Loucy (cell line): Measurements from ENCODE around the gene BEST4.
"Not testable (repeated sequence)": the region's sequence is repeated elsewhere in the genome, so short reads cannot be mapped to it uniquely, and the experiment has no call there.

ENCODE experiments used
- H2AFZ ChIP-seq: fragments of 200-600 bp; sonication (generic); 2 replicates; pipeline ENCODE4 v1.6.0; 2016; ENCODE audit warnings: antibody characterized with exemption, mild to moderate bottlenecking, low read length, moderate library complexity
- H3F3A ChIP-seq: fragments of 200-600 bp; 2 replicates; pipeline ENCODE4 v1.6.0; 2016; ENCODE audit warnings: antibody characterized with exemption, low read depth, mild to moderate bottlenecking
- H3K27me3 ChIP-seq: fragments of 200-600 bp; sonication (generic); 2 replicates; pipeline ENCODE4 v1.6.1; 2014; ENCODE audit warnings: low read length, mild to moderate bottlenecking; ENCODE audit not compliant: insufficient read depth, poor library complexity, severe bottlenecking
- H3K36me3 ChIP-seq: fragments of 200-600 bp; sonication (generic); 2 replicates; pipeline ENCODE4 v1.6.1; 2016; ENCODE audit warnings: low read length; ENCODE audit not compliant: insufficient read depth
- H3K4me1 ChIP-seq: fragments of 200-600 bp; sonication (generic); 2 replicates; pipeline ENCODE4 v1.5.1; 2014; ENCODE audit warnings: low read length, mild to moderate bottlenecking; ENCODE audit not compliant: insufficient read depth, poor library complexity, severe bottlenecking
- H3K4me2 ChIP-seq: fragments of 200-600 bp; sonication (generic); 2 replicates; pipeline ENCODE4 v1.6.0; 2014; ENCODE audit warnings: antibody characterized with exemption, low read length, low read depth, mild to moderate bottlenecking; ENCODE audit not compliant: poor library complexity, severe bottlenecking
- H3K4me3 ChIP-seq: fragments of 200-600 bp; sonication (generic); 2 replicates; pipeline ENCODE4 v1.5.1; 2014; ENCODE audit warnings: low read length, mild to moderate bottlenecking, mixed read lengths; ENCODE audit not compliant: poor library complexity, severe bottlenecking
- H3K79me2 ChIP-seq: fragments of 200-600 bp; sonication (generic); 2 replicates; pipeline ENCODE4 v1.6.1; 2014; ENCODE audit warnings: low read length; ENCODE audit not compliant: insufficient read depth
- H3K9ac ChIP-seq: fragments of 200-600 bp; sonication (generic); 2 replicates; pipeline ENCODE4 v1.6.0; 2014; ENCODE audit warnings: mild to moderate bottlenecking, low read depth, low read length, moderate library complexity; ENCODE audit not compliant: poor library complexity, severe bottlenecking
- H3K9me2 ChIP-seq: fragments of 200-600 bp; sonication (generic); replicated peaks from 2 replicates; pipeline ENCODE4 v1.6.1; 2016; ENCODE audit warnings: low read depth, low read length, mixed read lengths
- H3K9me3 ChIP-seq: fragments of 200-600 bp; sonication (generic); 2 replicates; pipeline ENCODE4 v1.6.1; 2014; ENCODE audit warnings: mild to moderate bottlenecking, antibody characterized with exemption, low read length, low read depth; ENCODE audit not compliant: insufficient read depth
- H4K20me1 ChIP-seq: fragments of 200-600 bp; sonication (generic); 2 replicates; pipeline ENCODE4 v1.6.0; 2014; ENCODE audit warnings: antibody characterized with exemption, low read length, mild to moderate bottlenecking; ENCODE audit not compliant: insufficient read depth, poor library complexity, severe bottlenecking
- EZH2phosphoT487 ChIP-seq: fragments of 200-600 bp; IDR thresholded peaks from 2 replicates; pipeline ENCODE4 v1.6.1; 2018; ENCODE audit warnings: antibody characterized with exemption, mild to moderate bottlenecking, moderate library complexity, borderline replicate concordance
- TF ChIP-seq, protein P1 (sequence below): fragments of 200-600 bp; sonication (generic); conservative IDR thresholded peaks from 2 replicates; pipeline ENCODE4 v1.5.1; 2014; ENCODE audit warnings: mild to moderate bottlenecking, antibody characterized with exemption, low read length

The BEST4 gene

DNA sequence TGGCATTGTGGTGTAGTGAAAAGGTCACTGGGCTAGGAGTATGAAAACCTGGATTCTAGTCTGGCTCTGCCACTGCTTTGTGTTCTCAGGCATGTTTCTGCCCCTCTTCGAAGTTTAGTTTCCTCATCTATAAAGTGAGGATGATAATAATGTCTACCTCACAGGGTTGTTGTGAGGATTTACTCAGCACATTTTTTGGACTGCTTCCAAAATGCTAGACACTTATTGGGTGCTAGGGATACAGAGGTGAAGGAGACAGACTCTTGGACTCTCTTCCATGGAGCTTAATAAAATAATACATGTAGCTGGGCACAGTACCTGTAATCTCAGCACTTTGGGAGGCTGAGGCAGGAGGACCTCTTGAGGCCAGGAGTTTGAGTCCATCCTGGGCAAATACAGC lies 44.8 kb downstream of the BEST4 start:
- Histone ChIP-seq H3K79me2 (peaks cover 83% of the 10 kb centered on the region), H3K4me2 (peak overlapping the region; percentile 93), H3K36me3 (peaks cover 24% of the 10 kb centered on the region), H2AFZ (no peak overlapping the region), H3K9me2 (no peaks in the 10 kb centered on the region), H3K4me1 (peaks cover 41% of the 10 kb centered on the region), H3F3A (no peaks in the 10 kb centered on the region), H3K9me3 (no peaks in the 10 kb centered on the region), H3K27me3 (no peaks in the 10 kb centered on the region), H3K4me3 (peak overlapping the region; percentile 66), H4K20me1 (peaks cover 24% of the 10 kb centered on the region), H3K9ac (peak overlapping the region; percentile 59)
- TF ChIP-seq EZH2phosphoT487, result no peak
- TF ChIP-seq, protein P1, sequence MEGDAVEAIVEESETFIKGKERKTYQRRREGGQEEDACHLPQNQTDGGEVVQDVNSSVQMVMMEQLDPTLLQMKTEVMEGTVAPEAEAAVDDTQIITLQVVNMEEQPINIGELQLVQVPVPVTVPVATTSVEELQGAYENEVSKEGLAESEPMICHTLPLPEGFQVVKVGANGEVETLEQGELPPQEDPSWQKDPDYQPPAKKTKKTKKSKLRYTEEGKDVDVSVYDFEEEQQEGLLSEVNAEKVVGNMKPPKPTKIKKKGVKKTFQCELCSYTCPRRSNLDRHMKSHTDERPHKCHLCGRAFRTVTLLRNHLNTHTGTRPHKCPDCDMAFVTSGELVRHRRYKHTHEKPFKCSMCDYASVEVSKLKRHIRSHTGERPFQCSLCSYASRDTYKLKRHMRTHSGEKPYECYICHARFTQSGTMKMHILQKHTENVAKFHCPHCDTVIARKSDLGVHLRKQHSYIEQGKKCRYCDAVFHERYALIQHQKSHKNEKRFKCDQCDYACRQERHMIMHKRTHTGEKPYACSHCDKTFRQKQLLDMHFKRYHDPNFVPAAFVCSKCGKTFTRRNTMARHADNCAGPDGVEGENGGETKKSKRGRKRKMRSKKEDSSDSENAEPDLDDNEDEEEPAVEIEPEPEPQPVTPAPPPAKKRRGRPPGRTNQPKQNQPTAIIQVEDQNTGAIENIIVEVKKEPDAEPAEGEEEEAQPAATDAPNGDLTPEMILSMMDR, result no peak

DNA sequence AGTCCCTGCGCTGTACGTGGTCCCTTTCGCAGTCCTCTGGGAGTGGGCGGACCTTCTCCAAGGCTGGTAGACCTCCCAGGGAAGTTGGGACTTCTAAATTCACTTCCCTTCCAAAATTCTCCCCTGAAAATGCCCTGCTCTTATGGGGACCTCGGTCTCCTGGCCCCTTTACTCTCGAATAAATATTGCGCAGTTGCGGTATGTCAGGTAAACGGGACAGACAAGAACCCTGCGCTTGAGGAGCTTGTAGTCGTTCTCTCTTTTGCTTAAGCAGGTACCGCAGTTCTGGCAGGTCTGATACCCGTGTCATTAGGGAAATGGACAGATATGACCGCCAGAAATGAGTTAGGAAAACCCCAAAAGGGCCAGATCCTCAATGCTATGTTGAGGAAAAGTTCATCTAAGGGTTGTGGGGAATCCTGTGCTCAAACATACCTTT lies 47.8 kb downstream of the BEST4 start:
- H4K20me1 ChIP-seq, result peaks cover 19% of the 10 kb centered on the region
- H3K9me3 ChIP-seq, result no peaks in the 10 kb centered on the region
- no peak for TF ChIP-seq EZH2phosphoT487
- TF ChIP-seq, protein P1, result no peak
- H3F3A ChIP-seq, result no peaks in the 10 kb centered on the region
- H3K27me3 ChIP-seq, result no peaks in the 10 kb centered on the region
- H3K4me3 ChIP-seq, result peak overlapping the region; percentile 94
- H3K4me2 ChIP-seq, result peak overlapping the region; percentile 93
- peak overlapping the region; percentile 80 for H2AFZ ChIP-seq
- H3K79me2 ChIP-seq, result peaks cover 55% of the 10 kb centered on the region
- H3K36me3 ChIP-seq, result peaks cover 3% of the 10 kb centered on the region; the same call in 1 of the 2 replicates
- peaks cover 37% of the 10 kb centered on the region for H3K4me1 ChIP-seq
- H3K9ac ChIP-seq, result peak overlapping the region; percentile 97
- H3K9me2 ChIP-seq, result no peaks in the 10 kb centered on the region

DNA sequence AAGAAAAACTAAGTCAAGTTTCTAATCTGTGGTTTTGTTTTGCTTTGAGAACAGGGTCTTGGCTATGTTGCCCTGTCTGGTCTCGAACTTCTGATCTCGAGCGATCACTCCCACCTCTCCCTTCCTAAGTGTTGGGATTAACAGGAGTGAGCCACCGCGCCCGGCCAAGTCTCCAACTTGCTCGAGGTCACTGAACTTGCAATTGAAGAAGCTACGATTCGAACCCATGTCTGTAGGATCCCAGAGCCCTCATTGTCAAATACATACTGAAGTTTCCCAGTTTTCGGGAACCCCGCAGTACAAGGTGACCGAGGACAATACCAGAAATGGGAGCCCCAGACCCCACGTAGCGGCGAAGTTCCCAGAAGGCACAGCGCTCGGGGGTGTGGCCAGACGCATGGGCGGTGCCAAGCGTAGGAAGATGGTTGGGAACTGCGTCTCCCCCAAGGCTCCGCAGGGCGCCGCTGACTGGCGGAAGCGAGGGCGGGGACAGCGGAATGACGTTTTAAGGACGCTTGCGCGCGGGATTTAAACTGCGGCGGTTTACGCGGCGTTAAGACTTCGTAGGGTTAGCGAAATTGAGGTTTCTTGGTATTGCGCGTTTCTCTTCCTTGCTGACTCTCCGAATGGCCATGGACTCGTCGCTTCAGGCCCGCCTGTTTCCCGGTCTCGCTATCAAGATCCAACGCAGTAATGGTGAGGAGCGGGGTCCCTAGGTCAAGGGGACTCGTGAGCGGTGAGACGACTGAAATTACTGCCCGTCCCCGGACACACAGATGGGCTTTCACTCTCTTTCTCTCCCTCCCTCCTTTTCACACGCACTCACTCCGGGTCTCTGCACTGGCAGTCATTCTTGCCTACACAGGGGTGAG lies 48.4 kb downstream of the BEST4 start, which contains the start of gene KIF2C:
Gene KIF2C (plus strand): TSS at position 531 of the 872 bp plus-strand sequence. CDS start 96 bp downstream, at position 627.
- no peaks in the 10 kb centered on the region for H3F3A ChIP-seq
- H4K20me1 ChIP-seq, result peaks cover 19% of the 10 kb centered on the region
- no peaks in the 10 kb centered on the region for H3K27me3 ChIP-seq
- H3K9me2 ChIP-seq, result no peaks in the 10 kb centered on the region
- peaks cover 3% of the 10 kb centered on the region; the same call in 1 of the 2 replicates for H3K36me3 ChIP-seq
- peak within 1 kb of the TSS; percentile 97 for H3K9ac ChIP-seq
- TF ChIP-seq, protein P1, result no peak
- no peak for TF ChIP-seq EZH2phosphoT487
- H3K79me2 ChIP-seq, result peaks cover 49% of the 10 kb centered on the region
- peaks cover 37% of the 10 kb centered on the region for H3K4me1 ChIP-seq
- H3K4me2 ChIP-seq, result peak within 1 kb of the TSS; percentile 93
- H2AFZ ChIP-seq, result peak within 1 kb of the TSS; percentile 80
- peak within 1 kb of the TSS; percentile 94 for H3K4me3 ChIP-seq
- H3K9me3 ChIP-seq, result no peaks in the 10 kb centered on the region

DNA sequence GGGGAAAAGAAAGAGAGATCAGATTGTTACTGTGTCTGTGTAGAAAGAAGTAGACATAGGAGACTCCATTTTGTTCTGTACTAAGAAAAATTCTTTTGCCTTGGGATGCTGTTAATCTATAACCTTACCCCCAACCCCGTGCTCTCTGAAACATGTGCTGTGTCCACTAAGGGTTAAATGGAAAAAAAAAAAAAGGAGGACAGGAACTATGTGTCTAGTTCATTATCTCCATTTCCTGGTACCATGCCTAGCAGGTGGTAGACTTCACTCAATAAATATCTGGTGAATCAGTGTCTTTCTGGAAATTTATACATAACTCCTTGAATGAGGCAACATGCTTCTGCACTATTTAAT lies 49.0 kb downstream of the BEST4 start:
- H2AFZ ChIP-seq, result peak overlapping the region; percentile 63; the same call in 1 of the 2 replicates

More for the DNA sequence above, 49.0 kb downstream of the BEST4 start:
- H3K9me3 ChIP-seq, H3K36me3 ChIP-seq, H3F3A ChIP-seq, H3K27me3 ChIP-seq, H3K9me2 ChIP-seq: not testable (repeated sequence)
- H3K9ac ChIP-seq, result peak overlapping the region; percentile 97
- peak overlapping the region; percentile 94 for H3K4me3 ChIP-seq
- H4K20me1 ChIP-seq, result peaks cover 19% of the 10 kb centered on the region
- H3K4me1 ChIP-seq, result peaks cover 31% of the 10 kb centered on the region
- peaks cover 43% of the 10 kb centered on the region for H3K79me2 ChIP-seq
- H3K4me2 ChIP-seq, result peak overlapping the region; percentile 73
